ENCODE data around the gene CDH23.
A peak's percentile ranks its signal among the peaks of the same experiment; 100 is the strongest.

CDH23 gene

GRCh38 chr10:71605263-71605962, 208.7 kb downstream of the CDH23 start:
- DNase-seq (ENCODE audit: low spot score): no peak

- DNase-seq (ENCODE audit: low spot score): no peak
Observed at GRCh38 chr10:71606257-71607081, 209.7 kb downstream of the CDH23 start.

GRCh38 chr10:71607082-71607443, 210.3 kb downstream of the CDH23 start:
- DNase-seq (ENCODE audit: low spot score): no peak

GRCh38 chr10:71608819-71609768, 212.4 kb downstream of the CDH23 start:
- peak; percentile 52 for DNase-seq (ENCODE audit: low spot score)

GRCh38 chr10:71610651-71611050, 213.9 kb downstream of the CDH23 start:
- DNase-seq (ENCODE audit: low spot score): no peak

- no peak for DNase-seq (ENCODE audit: low spot score)
Observed at GRCh38 chr10:71611131-71611530, 214.4 kb downstream of the CDH23 start.

GRCh38 chr10:71611709-71612422, 215.1 kb downstream of the CDH23 start:
- DNase-seq (ENCODE audit: low spot score): no peak

- DNase-seq (ENCODE audit: low spot score): no peak
Observed at GRCh38 chr10:71613261-71613777, 216.6 kb downstream of the CDH23 start.

- no peak for DNase-seq (ENCODE audit: low spot score)
Observed at GRCh38 chr10:71613877-71614276, 217.2 kb downstream of the CDH23 start.

GRCh38 chr10:71614946-71615345, 218.2 kb downstream of the CDH23 start:
- DNase-seq (ENCODE audit: low spot score): no peak

GRCh38 chr10:71615538-71616329, 219.0 kb downstream of the CDH23 start:
- DNase-seq (ENCODE audit: low spot score): no peak

GRCh38 chr10:71616817-71617654, 220.3 kb downstream of the CDH23 start:
- no peak for DNase-seq (ENCODE audit: low spot score)

GRCh38 chr10:71618176-71618575, 221.5 kb downstream of the CDH23 start:
- DNase-seq (ENCODE audit: low spot score): no peak

GRCh38 chr10:71618598-71618997, 221.9 kb downstream of the CDH23 start:
- no peak for DNase-seq (ENCODE audit: low spot score)

- no peak for DNase-seq (ENCODE audit: low spot score)
Observed at GRCh38 chr10:71620642-71621041, 223.9 kb downstream of the CDH23 start.

- no peak for DNase-seq (ENCODE audit: low spot score)
Observed at GRCh38 chr10:71621231-71622153, 224.8 kb downstream of the CDH23 start.

GRCh38 chr10:71622154-71622526, 225.4 kb downstream of the CDH23 start:
- DNase-seq (ENCODE audit: low spot score): no peak

- DNase-seq (ENCODE audit: low spot score): no peak
Observed at GRCh38 chr10:71622616-71623015, 225.9 kb downstream of the CDH23 start.

Data from CD4-positive, alpha-beta T cell treated with Interleukin-2 at 100 ng/mL for 4 hours (primary cell).